ENCODE measurements around the gene FAF1.

GRCh38 chr1:50644447-50645105 lies 315.5 kb downstream of the FAF1 start:
- TF ChIP-seq YY1 (IDR thresholded peaks at IDR 0.05; ENCODE audit: low read depth, low read length) (no peak), TAF1 (IDR thresholded peaks at IDR 0.05; ENCODE audit: low read depth, low read length) (no peak), CTCF (IDR thresholded peaks at IDR 0.05; ENCODE audit: control extremely low read depth in 1 of 3, insufficient read depth in 1 of 3, low read depth in 1 of 3, low read length in 3 of 3) (no peak), RAD21 (IDR thresholded peaks at IDR 0.05 in 1 of 2, conservative IDR thresholded peaks at IDR 0.05 in 1 of 2; ENCODE audit: low read depth in 2 of 2, low read length in 2 of 2) (no peak), TBP (IDR thresholded peaks at IDR 0.05; ENCODE audit: low read depth, low read length) (no peak), MAX (IDR thresholded peaks at IDR 0.05) (no peak), USF2 (IDR thresholded peaks at IDR 0.05; ENCODE audit: low read length) (no peak), SAP30 (IDR thresholded peaks at IDR 0.05; ENCODE audit: insufficient read depth, insufficient replicate concordance, low read length) (no peak), ASH2L (IDR thresholded peaks at IDR 0.05; ENCODE audit: low read length) (no peak), EZH2 (IDR thresholded peaks at IDR 0.05; ENCODE audit: low read depth, low read length, severe bottlenecking) (no peak), POLR2A (IDR thresholded peaks at IDR 0.05; ENCODE audit: control extremely low read depth in 1 of 2, low read depth in 2 of 2, low read length in 2 of 2) (no peak)

Data from H1 (cell line).